HT-29 (cell line): Measurements from ENCODE around the gene ARV1. TPM values are rescaled to one million over a fixed set of nuclear protein-coding genes. Genes with fewer than 3 reads are reported as not detected.
A peak's percentile ranks its signal among the peaks of the same experiment; 100 is the strongest.

Experiments used
- DNase-seq: peaks from one replicate; pipeline ENCODE4 v3.0.0-alpha.2; 2015; ENCODE audit warnings: low spot score
- total RNA-seq: library from RNA; depleted of rRNA; stranded (reverse); fragments of >200 nt; shearing (Covaris generic); gene quantifications from 2 replicates; pipeline ENCODE4 v1.2.3, GENCODE V29; 2014; rRNA removed

ARV1 gene
- total RNA-seq, result 5.9 and 6.3 TPM in 2 replicates

GRCh38 chr1:230978491-230979388 is at the start of gene ARV1, which contains the start of gene TTC13:
Gene ARV1, plus strand, starts transcription at chr1:230979094. Its CDS starts 12 bp downstream, at chr1:230979106.
Gene TTC13, minus strand, starts transcription at chr1:230978861. Its CDS starts 31 bp downstream, at chr1:230978830.
- peak; percentile 99 for DNase-seq

GRCh38 chr1:230930986-230931385 is 47.9 kb upstream of the ARV1 start:
- no peak for DNase-seq

- DNase-seq, result no peak
These were observed 43.0 kb upstream of the ARV1 start for GRCh38 chr1:230935852-230936251.

DNA sequence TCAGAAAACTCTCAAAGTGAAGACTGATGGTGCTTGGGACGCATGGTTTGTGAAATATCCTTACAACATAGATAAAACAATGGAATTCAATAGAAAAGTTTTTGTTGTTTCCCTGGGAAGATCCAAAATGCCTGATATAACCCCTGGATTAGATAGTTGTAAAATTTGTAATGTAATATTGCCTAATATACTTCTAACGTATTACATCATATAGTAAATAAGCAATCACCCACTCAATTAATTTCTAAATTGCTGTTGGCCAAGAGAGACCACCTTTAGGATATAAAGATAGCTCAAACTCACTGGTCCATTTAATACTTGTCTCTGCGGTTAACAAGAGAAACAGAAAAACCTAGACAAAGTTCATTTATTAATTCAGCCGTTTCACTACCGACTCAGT is 42.4 kb upstream of the ARV1 start:
- no peak for DNase-seq

DNA sequence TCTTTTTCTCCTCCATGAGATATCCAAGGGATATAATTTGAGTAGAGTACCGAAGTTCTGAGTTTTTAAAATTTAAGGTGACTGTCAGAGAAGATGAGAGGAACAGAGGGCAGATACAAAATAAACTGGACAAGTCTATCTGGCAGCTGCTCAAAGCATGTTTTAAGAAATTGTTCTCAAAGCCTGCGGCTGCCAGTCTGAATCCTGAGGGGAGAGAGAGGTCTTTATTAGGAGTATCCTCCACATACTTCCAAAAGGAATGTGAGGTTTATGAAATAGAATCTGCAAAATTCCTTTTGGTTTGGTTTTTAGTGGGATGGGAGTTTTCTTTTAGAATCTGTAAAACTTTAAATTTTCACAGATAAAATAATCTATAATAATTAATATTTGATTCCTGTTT is 41.5 kb upstream of the ARV1 start:
- DNase-seq, result no peak

- DNase-seq, result peak; percentile 34
These were observed 39.9 kb upstream of the ARV1 start for GRCh38 chr1:230938924-230939368.

DNA sequence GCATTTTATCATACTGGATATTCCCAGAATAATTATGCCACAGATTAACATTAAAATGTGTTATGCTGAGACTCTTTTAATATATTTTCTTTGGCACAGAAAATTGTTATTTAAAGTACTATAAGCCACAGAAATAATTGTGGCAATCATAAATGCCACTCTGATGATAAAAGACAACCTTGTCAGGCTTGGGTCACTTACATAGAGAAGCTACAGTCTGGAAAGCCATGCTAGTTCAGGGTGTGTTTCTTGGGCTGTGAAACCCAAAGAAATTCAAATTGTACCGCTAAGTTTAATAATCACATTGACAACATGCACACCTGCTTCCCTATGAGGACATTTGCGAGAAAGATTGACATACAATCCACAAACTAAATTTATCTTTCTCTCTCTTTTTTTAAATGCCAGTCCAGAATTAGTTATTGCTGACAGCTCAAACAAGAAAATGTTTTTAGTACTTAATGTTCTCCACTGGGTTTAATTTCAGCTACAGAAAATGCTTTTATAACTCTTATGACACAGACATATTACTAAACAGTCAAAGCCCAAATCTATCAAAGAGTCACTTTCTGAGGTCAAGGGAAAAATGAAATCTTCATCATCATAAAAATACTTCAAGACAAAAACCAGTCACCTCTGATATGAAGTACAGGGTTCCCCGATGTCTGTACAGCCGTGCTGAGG is 38.9 kb upstream of the ARV1 start:
- DNase-seq, result no peak

DNA sequence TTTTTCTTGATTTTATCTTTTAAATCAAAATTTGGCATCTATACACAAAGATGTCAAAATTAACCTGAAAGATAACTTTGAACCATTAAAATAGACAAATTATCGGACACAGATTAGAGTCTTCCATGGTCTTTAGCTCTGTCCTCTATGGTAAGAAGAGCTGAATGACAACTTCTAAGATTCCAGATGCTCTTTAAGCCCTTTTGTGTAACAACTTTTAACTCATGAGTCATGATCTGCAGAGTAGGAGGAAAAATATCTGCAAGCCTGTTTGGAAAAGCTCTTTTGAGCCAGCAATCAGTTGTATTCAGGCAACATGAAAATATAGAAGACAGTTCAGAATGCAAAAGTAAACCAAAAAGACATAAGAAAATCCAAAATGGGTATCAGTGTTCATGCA is 38.0 kb upstream of the ARV1 start:
- no peak for DNase-seq

DNA sequence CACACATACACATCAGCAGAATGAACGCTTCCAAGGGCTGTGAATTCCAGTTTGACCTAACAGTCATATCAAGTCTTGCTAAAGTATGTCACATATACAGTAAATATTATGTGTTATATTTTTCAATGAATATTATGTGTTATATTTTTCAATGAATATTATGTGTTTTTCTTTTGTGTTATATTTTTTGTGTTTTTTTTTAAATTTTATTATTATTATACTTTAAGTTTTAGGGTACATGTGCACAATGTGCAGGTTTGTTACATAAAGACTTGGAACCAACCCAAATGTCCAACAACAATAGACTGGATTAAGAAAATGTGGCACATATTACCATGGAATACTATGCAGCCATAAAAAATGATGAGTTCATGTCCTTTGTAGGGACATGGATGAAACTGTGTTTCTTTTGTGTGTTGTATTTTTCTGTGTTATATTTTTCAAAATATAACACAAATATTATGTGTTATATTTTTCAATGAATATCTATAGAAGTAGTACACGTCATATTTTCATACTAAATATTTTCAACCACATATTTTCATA is 35.8 kb upstream of the ARV1 start:
- DNase-seq, result no peak

GRCh38 chr1:230948301-230948700 is 30.6 kb upstream of the ARV1 start:
- no peak for DNase-seq

DNA sequence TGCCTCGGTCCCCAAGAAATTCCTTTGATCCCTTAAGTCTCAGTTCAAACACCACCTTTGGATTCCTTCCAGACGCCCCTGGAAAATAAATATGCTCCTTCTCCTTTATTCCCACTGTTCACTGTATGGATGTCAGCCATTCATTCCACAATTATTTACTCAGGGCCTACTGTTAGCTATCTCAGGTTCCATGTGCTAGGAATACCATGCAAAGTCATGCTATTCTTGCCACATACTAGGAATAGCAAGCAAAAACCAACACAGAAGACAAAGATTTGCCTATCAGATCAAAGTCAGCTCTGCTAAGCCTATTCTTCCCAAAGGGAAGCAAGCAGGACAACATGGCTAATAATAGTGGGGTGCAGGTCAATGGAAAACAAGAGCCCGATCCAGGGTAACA is 30.0 kb upstream of the ARV1 start:
- DNase-seq, result no peak

DNA sequence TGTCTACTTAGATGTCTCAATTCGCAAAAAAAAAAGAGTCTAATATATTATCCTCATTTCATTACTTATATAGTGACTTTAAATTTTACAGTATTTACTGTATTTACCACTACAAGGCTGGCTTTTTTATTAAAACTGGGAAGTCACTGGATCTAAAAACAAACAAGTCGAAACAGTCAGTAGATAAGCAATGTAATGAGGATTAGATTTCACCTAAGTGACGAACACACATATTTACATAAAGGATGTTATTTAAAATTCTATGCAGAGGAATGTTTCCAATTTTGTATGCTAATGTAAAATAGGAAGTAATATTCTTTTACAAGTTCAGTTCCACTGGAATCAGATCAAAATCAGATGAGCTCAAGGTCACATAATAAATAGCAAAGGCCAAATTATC is 28.5 kb upstream of the ARV1 start:
- DNase-seq, result no peak

DNA sequence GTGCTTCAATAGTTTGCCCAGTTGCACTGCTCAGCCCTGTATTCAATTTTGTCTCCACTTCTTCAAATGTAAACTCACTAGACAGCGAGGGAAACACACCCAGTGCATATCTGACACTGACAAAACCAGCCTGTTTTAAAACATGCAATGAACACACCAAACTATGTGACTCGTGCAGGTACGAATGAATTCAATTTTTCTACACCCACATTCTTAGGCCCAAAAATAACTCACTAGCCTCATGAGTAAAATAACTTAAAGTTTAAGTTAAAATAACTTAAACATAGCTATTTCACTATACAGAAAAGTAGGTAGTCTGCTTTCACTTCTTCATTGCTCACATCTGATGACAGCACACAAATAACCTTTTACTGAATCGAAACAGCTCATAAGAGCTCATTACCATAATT is 21.3 kb upstream of the ARV1 start:
- DNase-seq, result no peak

GRCh38 chr1:230958370-230958769 is 20.5 kb upstream of the ARV1 start:
- DNase-seq, result no peak

DNA sequence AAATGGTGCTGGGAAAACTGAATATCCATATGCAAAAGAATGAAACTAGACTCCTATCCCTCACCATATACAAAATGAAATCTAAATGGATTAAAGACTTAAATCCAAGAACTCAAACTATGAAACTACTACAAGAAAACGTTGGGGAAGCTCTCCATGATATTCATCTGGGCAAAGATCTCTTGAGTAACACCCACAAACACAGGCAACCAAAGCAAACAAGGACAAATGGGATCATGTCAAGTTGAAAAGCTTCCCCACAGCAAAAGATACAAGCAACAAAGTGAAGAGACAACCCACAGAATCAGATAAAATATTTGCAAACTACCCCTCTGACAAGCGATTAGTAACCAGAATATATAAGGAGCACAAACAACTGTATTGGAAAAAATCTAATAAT is 14.0 kb upstream of the ARV1 start:
- DNase-seq, result no peak

DNA sequence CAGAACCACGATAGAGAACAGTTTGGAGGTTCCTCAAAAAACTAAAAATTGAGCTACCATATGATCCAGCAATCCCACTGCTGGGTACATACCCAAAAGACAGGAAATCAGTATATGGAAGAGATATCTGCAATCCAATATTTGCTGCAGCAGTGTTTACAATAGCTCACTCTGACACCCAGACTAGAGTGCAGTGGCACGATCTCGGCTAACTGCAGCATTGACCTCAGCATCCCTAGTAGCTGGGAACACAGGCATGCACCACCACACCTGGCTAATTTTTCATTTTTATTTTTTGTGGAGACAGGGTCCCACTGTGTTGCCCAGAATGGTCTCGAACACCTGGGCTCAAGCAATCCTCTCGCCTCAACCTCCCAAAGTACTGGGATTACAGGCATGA is 13.4 kb upstream of the ARV1 start:
- no peak for DNase-seq

- DNase-seq, result no peak
These were observed 12.5 kb upstream of the ARV1 start for GRCh38 chr1:230966358-230966873.

GRCh38 chr1:230970432-230970831 is 8.5 kb upstream of the ARV1 start:
- no peak for DNase-seq

GRCh38 chr1:230971771-230972170 is 7.1 kb upstream of the ARV1 start:
- no peak for DNase-seq

DNA sequence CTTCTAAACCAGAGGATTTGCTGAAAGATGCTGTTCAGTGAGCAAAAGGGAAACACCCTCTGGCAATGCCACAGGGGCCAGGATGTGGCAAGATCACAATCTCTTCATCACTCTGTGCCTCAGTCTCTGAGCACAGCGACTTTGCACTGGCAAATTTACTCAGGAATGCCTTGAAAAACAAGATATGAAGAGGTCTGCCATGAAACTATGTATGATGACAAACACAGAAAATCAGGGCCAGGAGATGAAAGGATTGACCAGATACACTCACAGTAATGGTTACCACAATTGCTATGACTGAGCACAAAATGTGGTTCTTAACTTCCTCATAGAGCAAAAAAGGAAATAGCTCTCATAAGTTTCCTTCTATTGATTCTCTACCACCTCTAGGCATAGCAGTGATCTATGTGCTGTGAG is 6.0 kb upstream of the ARV1 start:
- peak; percentile 4 for DNase-seq

- DNase-seq, result no peak
These were observed 3.3 kb upstream of the ARV1 start for GRCh38 chr1:230975636-230976035.

- no peak for DNase-seq
These were observed 2.5 kb upstream of the ARV1 start for GRCh38 chr1:230976360-230976759.
